Vagina (tissue), 2 donors: Measurements from ENCODE around the gene APP. TPM values are rescaled to one million over a fixed set of nuclear protein-coding genes. Genes with fewer than 3 reads are reported as not detected.

Experiments used
- DNase-seq, 2 donors: peaks; one replicate each; pipeline ENCODE4 v3.0.0-alpha.2; 2017; ENCODE audit errors: extremely low spot score in 2 of 2
- H3K27ac ChIP-seq: fragments of 200-600 bp; sonication (generic); one replicate; pipeline ENCODE4 v1.5.1; 2019
- H3K27me3 ChIP-seq: fragments of 200-600 bp; sonication (generic); one replicate; pipeline ENCODE4 v1.5.1; 2019
- H3K36me3 ChIP-seq, 2 donors: fragments of 200-600 bp; sonication (generic); one replicate each; pipeline ENCODE4 v1.5.1; 2017 to 2019
- H3K4me1 ChIP-seq: fragments of 200-600 bp; sonication (generic); one replicate; pipeline ENCODE4 v1.5.1; 2019
- H3K4me3 ChIP-seq, 2 donors: fragments of 200-600 bp; sonication (generic); 1 replicate in 1 of 2; 2 replicates in 1 of 2; pipeline ENCODE4 v1.5.1; 2016 to 2019
- H3K9me3 ChIP-seq: fragments of 200-600 bp; sonication (generic); one replicate; pipeline ENCODE4 v1.5.1; 2019
- CTCF ChIP-seq, 3 experiments: fragments of 450-650 bp in 2 of 3; fragments of 200-600 bp in 1 of 3; sonication (generic) in 1 of 3; IDR thresholded peaks; one replicate each; pipeline ENCODE4 v1.5.1; 2017 to 2019; ENCODE audit warnings: antibody characterized with exemption in 3 of 3, mild to moderate bottlenecking in 2 of 3, moderate library complexity in 2 of 3
- POLR2A ChIP-seq, 2 donors: fragments of 450-650 bp; IDR thresholded peaks; one replicate each; pipeline ENCODE4 v1.6.1; 2017; ENCODE audit warnings: antibody characterized with exemption in 2 of 2, mild to moderate bottlenecking in 2 of 2, moderate library complexity in 2 of 2
- POLR2AphosphoS5 ChIP-seq, 2 donors: sonication (generic); formaldehyde crosslinking; IDR thresholded peaks; one replicate each; pipeline ENCODE4 v1.9.0; 2017; ENCODE audit warnings: antibody characterized with exemption in 2 of 2, mild to moderate bottlenecking in 2 of 2, low read depth in 1 of 2; ENCODE audit not compliant: insufficient read depth in 1 of 2
- intact Hi-C: fragments of 100-400 bp; cut with DNase I; formaldehyde crosslinking; loops from one replicate; pipeline ENCODE4 v1.15.1; 2023
- total RNA-seq: library from RNA; depleted of rRNA; stranded (reverse); fragments of >200 nt; gene quantifications from one replicate; pipeline ENCODE4 v1.2.3, GENCODE V29; 2016

Gene APP
- total RNA-seq, 1 donor from 2014 or later = 315 TPM

- intact Hi-C loops = no loop called here
- Histone ChIP-seq H3K9me3 (no peaks in the 10 kb centered on the region), H3K4me3 (no peak overlapping the region), H3K4me1 (peaks cover 21% of the 10 kb centered on the region), H3K36me3 (no peaks in the 10 kb centered on the region), H3K27ac (no peak overlapping the region), H3K27me3 (no peaks in the 10 kb centered on the region)
- DNase-seq = no peak
- TF ChIP-seq POLR2A (IDR thresholded peaks at IDR 0.05) = no peak
- TF ChIP-seq CTCF (IDR thresholded peaks at IDR 0.05) = no peak
- TF ChIP-seq POLR2AphosphoS5 (IDR thresholded peaks at IDR 0.05; ENCODE audit: insufficient read depth in 1 of 2, low read depth in 1 of 2) = no peak
Measured at GRCh38 chr21:25960402-25960801, 210.2 kb downstream of the APP start.

- intact Hi-C loops = no loop called here
- no peak overlapping the region for H3K4me3 ChIP-seq
Measured at GRCh38 chr21:25959799-25960198, 210.8 kb downstream of the APP start.

GRCh38 chr21:25956993-25957714 lies 213.4 kb downstream of the APP start:
- peaks cover 4% of the 10 kb centered on the region for H3K4me1 ChIP-seq
- H3K9me3 ChIP-seq = no peaks in the 10 kb centered on the region
- no peaks in the 10 kb centered on the region for H3K27me3 ChIP-seq
- intact Hi-C loops = no loop called here
- no peaks in the 10 kb centered on the region for H3K36me3 ChIP-seq
- no peak overlapping the region for H3K27ac ChIP-seq
- H3K4me3 ChIP-seq = no peak overlapping the region
- TF ChIP-seq POLR2A (IDR thresholded peaks at IDR 0.05) (no peak), POLR2AphosphoS5 (IDR thresholded peaks at IDR 0.05; ENCODE audit: insufficient read depth in 1 of 2, low read depth in 1 of 2) (no peak), CTCF (IDR thresholded peaks at IDR 0.05) (no peak)
- no peak for DNase-seq

More at GRCh38 chr21:25959799-25960198, 210.8 kb downstream of the APP start:
- Histone ChIP-seq H3K27ac (no peak overlapping the region), H3K9me3 (no peaks in the 10 kb centered on the region), H3K4me1 (peaks cover 21% of the 10 kb centered on the region), H3K36me3 (no peaks in the 10 kb centered on the region), H3K27me3 (no peaks in the 10 kb centered on the region)
- TF ChIP-seq POLR2A (IDR thresholded peaks at IDR 0.05) (no peak), CTCF (IDR thresholded peaks at IDR 0.05) (no peak), POLR2AphosphoS5 (IDR thresholded peaks at IDR 0.05; ENCODE audit: insufficient read depth in 1 of 2, low read depth in 1 of 2) (no peak)
- DNase-seq = no peak

- Histone ChIP-seq H3K36me3 (no peaks in the 10 kb centered on the region), H3K4me1 (peaks cover 4% of the 10 kb centered on the region), H3K27ac (no peak overlapping the region), H3K9me3 (no peaks in the 10 kb centered on the region), H3K27me3 (no peaks in the 10 kb centered on the region), H3K4me3 (no peak overlapping the region)
- intact Hi-C loops = no loop called here
- TF ChIP-seq POLR2A (IDR thresholded peaks at IDR 0.05) = no peak
- TF ChIP-seq CTCF (IDR thresholded peaks at IDR 0.05) = no peak
- no peak for TF ChIP-seq POLR2AphosphoS5 (IDR thresholded peaks at IDR 0.05; ENCODE audit: insufficient read depth in 1 of 2, low read depth in 1 of 2)
- no peak for DNase-seq
Measured at GRCh38 chr21:25955646-25956045, 214.9 kb downstream of the APP start.

GRCh38 chr21:25953659-25954058 lies 216.9 kb downstream of the APP start:
- Histone ChIP-seq H3K4me3 (no peak overlapping the region), H3K27ac (no peak overlapping the region), H3K4me1 (peaks cover 9% of the 10 kb centered on the region), H3K36me3 (no peaks in the 10 kb centered on the region), H3K9me3 (no peaks in the 10 kb centered on the region), H3K27me3 (no peaks in the 10 kb centered on the region)
- TF ChIP-seq POLR2AphosphoS5 (IDR thresholded peaks at IDR 0.05; ENCODE audit: insufficient read depth in 1 of 2, low read depth in 1 of 2) (peak in 1 of 2 donors; percentile 23), POLR2A (IDR thresholded peaks at IDR 0.05) (no peak)
- no peak for DNase-seq
- intact Hi-C loops = no loop called here
